Calu3 (cell line): ENCODE measurements around the gene MKLN1. TPM values are rescaled to one million over a fixed set of nuclear protein-coding genes. Genes with fewer than 3 reads are reported as not detected.
A peak's percentile ranks its signal among the peaks of the same experiment; 100 is the strongest.
"Not testable (repeated sequence)": the region's sequence is repeated elsewhere in the genome, so short reads cannot be mapped to it uniquely, and the experiment has no call there.

Experiments used
- BruUV-seq: library from RNA; stranded (reverse); fragments of 400-500 nt; replicated peaks from 2 replicates; lab custom pipeline; 2021; lab: Mats Ljungman, UMichigan
- CTCF ChIA-PET: fragments of 300-600 bp; sonication (Branson Sonifier 250); formaldehyde crosslinking; loops from one replicate; lab custom pipeline; 2022; ENCODE audit warnings: antibody characterized with exemption; lab: Charles Lee
- DNase-seq: peaks from one replicate; pipeline ENCODE4 v3.0.0; 2022
- H3K27ac Mint-ChIP-seq: one replicate; pipeline ENCODE4 v1.8.0; 2022; ENCODE audit warnings: mixed read lengths; ENCODE audit not compliant: unreplicated experiment
- H3K27me3 Mint-ChIP-seq: one replicate; pipeline ENCODE4 v1.8.0; 2022; ENCODE audit warnings: mixed read lengths; ENCODE audit not compliant: unreplicated experiment
- H3K36me3 Mint-ChIP-seq: one replicate; pipeline ENCODE4 v1.8.0; 2022; ENCODE audit warnings: mild to moderate bottlenecking, moderate library complexity, mixed read lengths; ENCODE audit not compliant: insufficient read depth, unreplicated experiment
- H3K4me1 Mint-ChIP-seq: one replicate; pipeline ENCODE4 v1.8.0; 2022; ENCODE audit warnings: mild to moderate bottlenecking, low read depth, mixed read lengths; ENCODE audit not compliant: unreplicated experiment
- H3K4me3 Mint-ChIP-seq: one replicate; pipeline ENCODE4 v1.8.0; 2022; ENCODE audit warnings: mild to moderate bottlenecking, low read depth, moderate library complexity, mixed read lengths; ENCODE audit not compliant: unreplicated experiment
- H3K9me3 Mint-ChIP-seq: one replicate; pipeline ENCODE4 v1.8.0; 2022; ENCODE audit warnings: low read depth, mixed read lengths; ENCODE audit not compliant: unreplicated experiment
- intact Hi-C: fragments of 100-400 bp; cut with micrococcal nuclease; formaldehyde crosslinking; loops from one replicate; pipeline ENCODE4 v1.10.0; 2022; ENCODE audit not compliant: unreplicated experiment
- total RNA-seq: library from RNA; stranded (reverse); gene quantifications from 2 replicates; pipeline ENCODE4 v1.2.3, GENCODE V29; 2022
- TF ChIP-seq, protein P1 (sequence below): fragments of 200-600 bp; IDR thresholded peaks from one replicate; pipeline ENCODE4 v1.8.0; 2022; ENCODE audit warnings: antibody characterized with exemption; ENCODE audit not compliant: unreplicated experiment

Gene MKLN1
- total RNA-seq, 1 experiment from 2014 or later: 47.1 TPM

GRCh38 chr7:131459256-131459655, 131.6 kb downstream of the MKLN1 start:
- TF ChIP-seq, protein P1, sequence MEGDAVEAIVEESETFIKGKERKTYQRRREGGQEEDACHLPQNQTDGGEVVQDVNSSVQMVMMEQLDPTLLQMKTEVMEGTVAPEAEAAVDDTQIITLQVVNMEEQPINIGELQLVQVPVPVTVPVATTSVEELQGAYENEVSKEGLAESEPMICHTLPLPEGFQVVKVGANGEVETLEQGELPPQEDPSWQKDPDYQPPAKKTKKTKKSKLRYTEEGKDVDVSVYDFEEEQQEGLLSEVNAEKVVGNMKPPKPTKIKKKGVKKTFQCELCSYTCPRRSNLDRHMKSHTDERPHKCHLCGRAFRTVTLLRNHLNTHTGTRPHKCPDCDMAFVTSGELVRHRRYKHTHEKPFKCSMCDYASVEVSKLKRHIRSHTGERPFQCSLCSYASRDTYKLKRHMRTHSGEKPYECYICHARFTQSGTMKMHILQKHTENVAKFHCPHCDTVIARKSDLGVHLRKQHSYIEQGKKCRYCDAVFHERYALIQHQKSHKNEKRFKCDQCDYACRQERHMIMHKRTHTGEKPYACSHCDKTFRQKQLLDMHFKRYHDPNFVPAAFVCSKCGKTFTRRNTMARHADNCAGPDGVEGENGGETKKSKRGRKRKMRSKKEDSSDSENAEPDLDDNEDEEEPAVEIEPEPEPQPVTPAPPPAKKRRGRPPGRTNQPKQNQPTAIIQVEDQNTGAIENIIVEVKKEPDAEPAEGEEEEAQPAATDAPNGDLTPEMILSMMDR: no peak
- Mint-ChIP-seq H3K9me3 (no peaks in the 10 kb centered on the region), H3K4me3 (no peak overlapping the region), H3K27me3 (no peaks in the 10 kb centered on the region), H3K36me3 (peaks cover 10% of the 10 kb centered on the region), H3K27ac (peak overlapping the region; percentile 3), H3K4me1 (peaks cover 60% of the 10 kb centered on the region)
- BruUV-seq: no TSS peak
- no peak for DNase-seq
- CTCF ChIA-PET: no interaction called here
- intact Hi-C loops: no loop called here

- Mint-ChIP-seq H3K4me3 (no peak overlapping the region), H3K9me3 (no peaks in the 10 kb centered on the region), H3K4me1 (peaks cover 33% of the 10 kb centered on the region), H3K36me3 (no peaks in the 10 kb centered on the region), H3K27me3 (no peaks in the 10 kb centered on the region), H3K27ac (no peak overlapping the region)
- DNase-seq: no peak
- no TSS peak for BruUV-seq
- TF ChIP-seq, protein P1: no peak
- intact Hi-C loops: no loop called here
- CTCF ChIA-PET: no interaction called here
Observed at GRCh38 chr7:131462059-131462458, 134.4 kb downstream of the MKLN1 start.

DNA sequence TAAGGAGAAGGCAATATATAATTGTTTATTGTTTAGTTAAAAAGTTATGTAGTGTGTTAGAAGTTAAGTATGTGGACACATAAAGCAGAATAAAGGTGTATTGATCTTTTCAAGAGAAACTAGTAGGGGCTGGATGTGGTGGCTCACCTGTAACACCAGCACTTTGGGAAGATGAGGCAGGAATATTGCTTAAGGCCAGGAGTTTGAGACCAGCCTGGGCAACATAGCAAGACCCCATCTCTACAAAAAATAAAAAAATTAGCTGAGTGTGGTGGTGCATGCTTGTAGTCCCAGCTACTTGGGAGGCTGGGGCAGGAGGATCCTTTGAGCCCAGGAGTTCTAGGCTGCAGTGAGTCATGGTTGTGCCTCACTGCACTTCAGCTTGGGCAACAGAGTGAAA, 135.0 kb downstream of the MKLN1 start:
- peaks cover 26% of the 10 kb centered on the region for H3K4me1 Mint-ChIP-seq
- intact Hi-C loops, DNase-seq, H3K4me3 Mint-ChIP-seq, H3K27ac Mint-ChIP-seq, H3K36me3 Mint-ChIP-seq, BruUV-seq, H3K9me3 Mint-ChIP-seq, CTCF ChIA-PET, H3K27me3 Mint-ChIP-seq: not testable (repeated sequence)

GRCh38 chr7:131466735-131467365, 139.2 kb downstream of the MKLN1 start:
- no peak overlapping the region for H3K27ac Mint-ChIP-seq
- no TSS peak for BruUV-seq
- TF ChIP-seq, protein P1: no peak

GRCh38 chr7:131467788-131468187, 140.1 kb downstream of the MKLN1 start:
- no peak overlapping the region for H3K27ac Mint-ChIP-seq
- BruUV-seq: no TSS peak
- no peak overlapping the region for H3K4me3 Mint-ChIP-seq
- no peaks in the 10 kb centered on the region for H3K27me3 Mint-ChIP-seq
- TF ChIP-seq, protein P1: no peak
- no peaks in the 10 kb centered on the region for H3K4me1 Mint-ChIP-seq
- intact Hi-C loops: no loop called here
- no peaks in the 10 kb centered on the region for H3K9me3 Mint-ChIP-seq
- peaks cover 18% of the 10 kb centered on the region for H3K36me3 Mint-ChIP-seq
- no peak for DNase-seq
- CTCF ChIA-PET: no interaction called here

More at GRCh38 chr7:131466735-131467365, 139.2 kb downstream of the MKLN1 start:
- no peaks in the 10 kb centered on the region for H3K9me3 Mint-ChIP-seq
- no peaks in the 10 kb centered on the region for H3K4me1 Mint-ChIP-seq
- CTCF ChIA-PET: no interaction called here
- peaks cover 18% of the 10 kb centered on the region for H3K36me3 Mint-ChIP-seq
- no peak overlapping the region for H3K4me3 Mint-ChIP-seq
- H3K27me3 Mint-ChIP-seq: no peaks in the 10 kb centered on the region
- DNase-seq: no peak
- intact Hi-C loops: no loop called here
